ENCODE measurements around the gene GRM4.

DNA sequence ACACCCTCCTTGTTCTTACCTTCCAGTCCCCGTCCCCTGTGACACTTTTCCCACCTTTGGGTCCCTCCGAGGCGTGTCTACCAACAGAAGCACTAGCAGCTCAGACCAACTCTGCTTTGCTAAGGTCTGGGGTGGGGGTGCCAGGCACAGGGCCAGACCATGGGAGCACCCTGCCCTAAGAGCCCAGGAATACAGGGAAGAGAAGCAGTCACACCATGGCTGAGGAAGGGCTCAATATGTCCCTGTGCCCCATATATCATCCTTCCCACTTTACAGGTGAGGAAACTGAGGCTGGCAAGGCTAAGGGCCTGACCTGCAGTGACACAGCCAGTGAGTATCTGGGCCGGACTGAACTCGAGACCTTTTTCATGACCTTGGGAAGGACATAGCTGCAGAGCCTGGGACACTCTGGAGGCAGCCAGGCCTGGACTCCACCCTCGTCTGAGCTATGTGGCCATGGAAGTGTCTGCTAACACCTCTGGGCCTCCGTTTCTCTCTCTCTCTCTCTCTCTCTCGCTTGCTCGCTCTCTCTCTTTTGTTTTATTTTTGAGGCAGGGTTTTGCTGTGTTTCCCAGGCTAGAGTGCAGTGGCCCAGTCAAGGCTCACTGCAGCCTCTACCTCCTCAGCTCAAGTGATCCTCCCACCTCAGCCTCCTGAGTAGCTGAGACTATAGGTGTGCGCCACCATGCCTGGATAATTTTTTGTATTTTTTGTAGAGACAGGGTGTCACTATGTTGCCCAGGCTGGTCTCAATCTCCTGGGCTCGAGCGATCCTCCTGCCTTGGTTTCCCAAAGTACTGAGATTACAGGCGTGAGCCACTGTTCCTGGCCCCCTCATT is 156.7 kb downstream of the GRM4 start:
- TF ChIP-seq, protein P1, sequence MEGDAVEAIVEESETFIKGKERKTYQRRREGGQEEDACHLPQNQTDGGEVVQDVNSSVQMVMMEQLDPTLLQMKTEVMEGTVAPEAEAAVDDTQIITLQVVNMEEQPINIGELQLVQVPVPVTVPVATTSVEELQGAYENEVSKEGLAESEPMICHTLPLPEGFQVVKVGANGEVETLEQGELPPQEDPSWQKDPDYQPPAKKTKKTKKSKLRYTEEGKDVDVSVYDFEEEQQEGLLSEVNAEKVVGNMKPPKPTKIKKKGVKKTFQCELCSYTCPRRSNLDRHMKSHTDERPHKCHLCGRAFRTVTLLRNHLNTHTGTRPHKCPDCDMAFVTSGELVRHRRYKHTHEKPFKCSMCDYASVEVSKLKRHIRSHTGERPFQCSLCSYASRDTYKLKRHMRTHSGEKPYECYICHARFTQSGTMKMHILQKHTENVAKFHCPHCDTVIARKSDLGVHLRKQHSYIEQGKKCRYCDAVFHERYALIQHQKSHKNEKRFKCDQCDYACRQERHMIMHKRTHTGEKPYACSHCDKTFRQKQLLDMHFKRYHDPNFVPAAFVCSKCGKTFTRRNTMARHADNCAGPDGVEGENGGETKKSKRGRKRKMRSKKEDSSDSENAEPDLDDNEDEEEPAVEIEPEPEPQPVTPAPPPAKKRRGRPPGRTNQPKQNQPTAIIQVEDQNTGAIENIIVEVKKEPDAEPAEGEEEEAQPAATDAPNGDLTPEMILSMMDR (IDR thresholded peaks at IDR 0.05): no peak
- TF ChIP-seq POLR2A (IDR thresholded peaks at IDR 0.05): no peak

Data from uterus (tissue), 2 donors.